ENCODE results near the gene DNAJC15.
A peak's percentile ranks its signal among the peaks of the same experiment; 100 is the strongest.

The DNAJC15 gene

DNA sequence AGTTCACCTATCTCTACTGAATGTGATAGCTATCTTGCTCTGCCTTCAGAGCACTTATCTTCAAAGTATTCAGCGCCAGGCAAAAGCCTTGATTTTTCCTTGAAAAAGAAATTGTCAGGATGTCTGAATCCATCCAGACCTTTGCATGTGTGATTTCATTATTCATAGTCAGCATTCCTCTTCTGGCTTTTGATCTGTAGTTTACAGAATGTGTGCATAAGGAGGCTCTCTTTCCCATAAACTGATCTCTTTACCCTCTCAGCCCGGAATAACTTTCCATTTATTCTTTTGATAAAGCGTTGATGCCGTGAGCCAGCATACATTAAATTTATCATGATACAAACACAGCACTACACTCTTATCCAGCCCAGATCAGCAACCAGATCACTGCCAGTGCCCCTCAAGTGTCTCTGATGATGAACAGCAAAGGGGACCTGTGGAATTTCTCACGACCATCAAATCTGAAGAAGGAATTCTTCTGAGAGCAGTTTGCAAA, 130.8 kb downstream of the DNAJC15 start:
- DNase-seq: no peak

DNA sequence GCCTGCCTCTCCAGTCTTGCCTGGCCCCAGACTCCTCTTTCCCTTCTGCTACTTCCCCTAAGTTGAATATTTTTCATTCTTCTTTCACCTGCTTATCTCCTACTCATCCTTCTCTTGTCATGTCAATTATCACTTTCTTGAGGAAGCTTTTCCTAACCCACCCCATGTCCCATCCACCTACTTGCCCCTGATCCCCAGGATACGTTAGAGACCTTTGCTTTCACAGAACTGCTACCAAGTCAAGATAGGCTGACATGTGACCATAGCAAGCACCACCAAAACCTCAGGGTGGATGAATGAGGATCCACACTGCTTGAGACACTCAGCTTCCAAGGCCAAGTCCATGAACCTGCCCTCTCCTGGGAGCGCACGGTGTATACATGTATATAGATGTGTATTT, 131.5 kb downstream of the DNAJC15 start:
- no peak for DNase-seq

DNA sequence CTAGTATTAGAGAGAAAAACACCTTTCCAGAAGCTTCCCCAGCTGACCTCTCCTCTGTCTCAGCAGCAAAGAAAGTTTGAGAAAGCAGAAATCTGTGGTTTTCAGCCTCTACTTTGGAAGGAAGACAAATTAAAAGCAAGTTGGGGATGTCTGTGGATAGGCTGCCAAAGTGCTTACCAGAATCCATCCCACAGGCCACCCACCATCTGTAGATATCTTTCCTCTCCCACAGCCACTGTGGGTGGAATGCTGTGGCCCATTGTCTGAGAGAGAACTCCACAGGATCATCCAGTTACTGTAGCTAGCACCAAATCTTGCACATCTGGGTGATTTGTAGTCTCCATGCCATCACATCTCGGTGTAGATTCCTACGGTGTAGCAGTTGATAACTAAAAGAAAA, 133.5 kb downstream of the DNAJC15 start:
- no peak for DNase-seq

DNA sequence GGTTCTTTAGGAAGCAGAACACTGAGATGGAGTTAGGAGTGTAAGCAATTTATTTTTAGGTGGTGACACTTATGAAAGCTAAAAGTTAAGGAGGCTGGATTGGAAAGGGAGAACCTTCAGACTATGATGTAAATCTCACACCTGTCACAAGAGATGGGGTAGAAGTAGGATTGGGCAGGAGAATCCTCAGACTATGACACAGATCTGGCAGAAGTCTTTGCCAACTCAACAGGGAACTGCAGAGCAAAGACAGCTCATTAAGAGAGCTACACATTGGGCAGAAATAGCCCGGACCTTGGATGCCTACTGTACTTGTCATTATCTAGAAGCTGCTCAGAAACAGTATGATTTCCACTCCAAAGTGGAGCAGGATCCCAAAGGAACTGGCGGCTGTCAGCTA, 134.4 kb downstream of the DNAJC15 start:
- no peak for DNase-seq

DNA sequence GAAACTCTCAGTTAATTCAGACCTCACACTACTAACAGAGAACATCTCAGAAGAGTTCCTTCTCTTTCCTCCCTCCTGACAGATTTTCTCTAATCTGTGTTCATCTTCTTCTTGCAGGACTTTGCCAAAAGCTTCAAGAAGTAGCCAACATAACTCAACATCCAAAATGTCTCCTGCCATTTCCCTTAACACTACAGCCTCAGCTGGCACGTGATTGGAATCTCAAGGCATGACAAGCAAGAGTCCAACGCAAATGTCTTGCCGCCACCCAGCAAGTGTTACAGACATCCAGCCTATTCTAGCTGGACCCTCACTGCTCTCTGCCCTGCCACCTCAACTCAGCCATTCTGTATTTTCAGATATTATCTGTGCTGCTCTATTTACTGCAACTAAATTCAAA, 135.1 kb downstream of the DNAJC15 start:
- DNase-seq: no peak

DNA sequence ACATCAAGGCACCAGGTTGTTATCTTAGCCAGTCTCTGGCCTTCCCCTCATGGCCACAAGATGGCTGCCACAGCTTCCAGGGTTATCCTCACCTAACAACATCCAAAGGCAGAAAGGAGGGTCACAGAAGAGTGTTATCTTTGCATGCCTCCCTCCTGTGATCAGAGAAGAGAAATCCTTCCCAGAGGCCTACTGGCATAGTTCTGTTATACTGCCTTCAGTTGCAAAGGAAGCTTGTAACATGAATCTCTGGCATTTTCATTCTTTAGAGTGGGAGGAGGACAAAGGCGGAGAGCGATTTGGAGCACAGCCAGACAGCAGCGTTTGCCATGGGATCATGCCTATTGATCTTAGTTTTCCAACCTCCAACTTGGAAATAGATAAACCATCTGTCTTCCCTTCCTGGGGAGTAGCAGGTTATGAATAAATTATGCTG, 135.7 kb downstream of the DNAJC15 start:
- peak in 10 of 56 donors; percentile 2 to 42 (median 9) for DNase-seq

Measured in nucleus accumbens (tissue), 56 donors.